Muscle layer of duodenum (tissue), 2 donors: Measurements from ENCODE around the gene SHISA3.
"Not testable (repeated sequence)": the region's sequence is repeated elsewhere in the genome, so short reads cannot be mapped to it uniquely, and the experiment has no call there.

Experiments used
- H3K27ac ChIP-seq: one replicate; pipeline ENCODE4 v1.7.0; 2013; ENCODE audit warnings: mild to moderate bottlenecking, low read length
- H3K27me3 ChIP-seq: one replicate; pipeline ENCODE4 v1.7.0; 2013; ENCODE audit warnings: low read depth, mild to moderate bottlenecking, control low read depth, low read length
- H3K36me3 ChIP-seq, 2 donors: one replicate each; pipeline ENCODE4 v1.7.0; 2013; ENCODE audit warnings: low read length in 2 of 2, control low read depth in 1 of 2, mild to moderate bottlenecking in 1 of 2; ENCODE audit not compliant: insufficient read depth in 2 of 2, control insufficient read depth in 1 of 2
- H3K4me1 ChIP-seq, 2 donors: one replicate each; pipeline ENCODE4 v1.7.0; 2013; ENCODE audit warnings: low read length in 2 of 2, mild to moderate bottlenecking in 2 of 2, control low read depth in 1 of 2, moderate library complexity in 1 of 2; ENCODE audit not compliant: insufficient read depth in 2 of 2, control insufficient read depth in 1 of 2
- H3K4me3 ChIP-seq, 2 donors: one replicate each; pipeline ENCODE4 v1.7.0; 2013; ENCODE audit warnings: low read length in 2 of 2, low read depth in 1 of 2, mild to moderate bottlenecking in 1 of 2
- H3K9me3 ChIP-seq, 2 donors: one replicate each; pipeline ENCODE4 v1.7.0; 2013; ENCODE audit warnings: low read length in 2 of 2, control low read depth in 1 of 2, mild to moderate bottlenecking in 1 of 2; ENCODE audit not compliant: control insufficient read depth in 1 of 2
- donor health status: healthy.

SHISA3 gene

GRCh38 chr4:42364266-42365053 is 32.8 kb upstream of the SHISA3 start:
- Histone ChIP-seq H3K27ac (no peak overlapping the region), H3K27me3 (no peaks in the 10 kb centered on the region), H3K4me1 (peaks cover 0 to 5% of the 10 kb centered on the region in 2 donors), H3K4me3 (no peak overlapping the region), H3K9me3 (peaks cover 0 to 3% of the 10 kb centered on the region in 2 donors), H3K36me3 (no peaks in the 10 kb centered on the region)

GRCh38 chr4:42366959-42367358 is 30.3 kb upstream of the SHISA3 start:
- Histone ChIP-seq H3K4me1 (no peaks in the 10 kb centered on the region), H3K9me3 (peaks cover 0 to 3% of the 10 kb centered on the region in 2 donors), H3K4me3 (no peak overlapping the region), H3K27me3 (no peaks in the 10 kb centered on the region), H3K36me3 (no peaks in the 10 kb centered on the region), H3K27ac (no peak overlapping the region)

GRCh38 chr4:42369489-42369888 is 27.8 kb upstream of the SHISA3 start:
- Histone ChIP-seq H3K4me3 (no peak overlapping the region), H3K27me3 (no peaks in the 10 kb centered on the region), H3K4me1 (no peaks in the 10 kb centered on the region), H3K9me3 (no peaks in the 10 kb centered on the region), H3K27ac (no peak overlapping the region), H3K36me3 (no peaks in the 10 kb centered on the region)

GRCh38 chr4:42371305-42372252 is 25.7 kb upstream of the SHISA3 start:
- Histone ChIP-seq H3K27me3 (no peaks in the 10 kb centered on the region), H3K27ac (no peak overlapping the region), H3K36me3 (no peaks in the 10 kb centered on the region), H3K4me3 (no peak overlapping the region), H3K9me3 (no peaks in the 10 kb centered on the region), H3K4me1 (no peaks in the 10 kb centered on the region)

GRCh38 chr4:42372303-42372702 is 25.0 kb upstream of the SHISA3 start:
- H3K9me3 ChIP-seq, H3K4me3 ChIP-seq, H3K27me3 ChIP-seq, H3K27ac ChIP-seq, H3K36me3 ChIP-seq, H3K4me1 ChIP-seq: not testable (repeated sequence)

GRCh38 chr4:42377497-42377896 is 19.8 kb upstream of the SHISA3 start:
- Histone ChIP-seq H3K36me3 (no peaks in the 10 kb centered on the region), H3K27me3 (no peaks in the 10 kb centered on the region), H3K4me3 (no peak overlapping the region), H3K27ac (no peak overlapping the region), H3K9me3 (no peaks in the 10 kb centered on the region), H3K4me1 (no peaks in the 10 kb centered on the region)

GRCh38 chr4:42381666-42382065 is 15.6 kb upstream of the SHISA3 start:
- H3K4me1 ChIP-seq, result no peaks in the 10 kb centered on the region
- no peaks in the 10 kb centered on the region for H3K27me3 ChIP-seq
- H3K9me3 ChIP-seq, result no peaks in the 10 kb centered on the region

GRCh38 chr4:42385516-42385915 is 11.8 kb upstream of the SHISA3 start:
- H3K4me3 ChIP-seq, result no peak overlapping the region
- H3K27ac ChIP-seq, result no peak overlapping the region
- no peaks in the 10 kb centered on the region for H3K9me3 ChIP-seq
- H3K4me1 ChIP-seq, result no peaks in the 10 kb centered on the region
- H3K27me3 ChIP-seq, result no peaks in the 10 kb centered on the region
- no peaks in the 10 kb centered on the region for H3K36me3 ChIP-seq

More at GRCh38 chr4:42381666-42382065, 15.6 kb upstream of the SHISA3 start:
- Histone ChIP-seq H3K27ac (no peak overlapping the region), H3K4me3 (no peak overlapping the region), H3K36me3 (no peaks in the 10 kb centered on the region)

GRCh38 chr4:42390622-42391354 is 6.5 kb upstream of the SHISA3 start:
- H3K4me3 ChIP-seq, result no peak overlapping the region
- no peaks in the 10 kb centered on the region for H3K36me3 ChIP-seq
- H3K9me3 ChIP-seq, result no peaks in the 10 kb centered on the region
- H3K4me1 ChIP-seq, result no peaks in the 10 kb centered on the region
- H3K27me3 ChIP-seq, result peaks cover 11% of the 10 kb centered on the region
- no peak overlapping the region for H3K27ac ChIP-seq

- Histone ChIP-seq H3K4me1 (no peaks in the 10 kb centered on the region), H3K27ac (no peak overlapping the region), H3K4me3 (no peak overlapping the region), H3K36me3 (no peaks in the 10 kb centered on the region), H3K27me3 (peaks cover 11% of the 10 kb centered on the region), H3K9me3 (no peaks in the 10 kb centered on the region)
Measured at GRCh38 chr4:42391355-42391664, 6.0 kb upstream of the SHISA3 start.

GRCh38 chr4:42391981-42392380 is 5.3 kb upstream of the SHISA3 start:
- Histone ChIP-seq H3K36me3 (no peaks in the 10 kb centered on the region), H3K9me3 (no peaks in the 10 kb centered on the region), H3K4me1 (peaks cover 0 to 4% of the 10 kb centered on the region in 2 donors), H3K4me3 (no peak overlapping the region), H3K27me3 (peaks cover 17% of the 10 kb centered on the region), H3K27ac (no peak overlapping the region)
